Activated naive CD4-positive, alpha-beta T cell (primary cell): ENCODE results near the gene C12orf43.

Source experiments
- DNase-seq, 4 experiments: peaks; one replicate each; lab custom pipeline; 2025; lab: John Stamatoyannopoulos, UW

The C12orf43 gene

GRCh38 chr12:120978296-120979219 lies 37.7 kb downstream of the C12orf43 start, which contains the start of gene HNF1A:
Gene HNF1A, plus strand, starts transcription at chr12:120978543. Its CDS starts 226 bp downstream, at chr12:120978769.
- DNase-seq = no peak

DNA sequence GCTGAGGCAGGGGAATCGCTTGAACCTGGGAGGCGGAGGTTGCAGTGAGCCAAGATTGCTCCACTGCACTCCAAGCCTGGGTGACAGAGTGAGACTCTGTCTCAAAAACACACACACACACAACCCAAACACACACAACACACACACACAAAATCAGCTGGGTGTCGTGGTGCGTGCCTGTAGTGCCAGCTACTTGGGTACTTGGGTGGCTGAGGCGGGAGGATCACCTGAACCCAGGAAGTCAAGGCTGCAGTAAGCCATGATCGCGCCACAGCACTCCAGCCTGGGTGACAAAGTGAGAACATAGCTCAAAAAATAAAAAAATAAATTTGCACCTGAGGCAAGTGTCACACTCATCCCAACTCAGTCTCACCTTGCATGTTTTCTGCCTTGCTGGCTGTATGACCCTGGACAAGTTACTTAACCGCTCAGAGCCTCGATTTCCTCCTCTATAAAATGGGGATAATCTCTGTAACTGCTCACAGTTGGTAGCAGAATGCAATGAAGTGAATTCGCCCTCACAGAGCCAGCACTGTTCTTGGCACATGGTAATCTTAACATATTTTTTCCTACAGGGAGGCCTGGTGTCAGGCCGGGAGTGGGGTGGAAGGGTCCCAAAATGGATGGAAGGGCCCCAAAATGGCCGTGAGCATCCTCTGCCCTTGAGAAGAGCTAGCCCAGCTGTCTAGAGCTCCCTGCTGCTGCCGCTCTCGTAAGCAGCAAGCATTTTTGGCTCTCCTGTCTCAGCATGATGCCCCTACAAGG lies 38.6 kb downstream of the C12orf43 start:
- DNase-seq = no peak

DNA sequence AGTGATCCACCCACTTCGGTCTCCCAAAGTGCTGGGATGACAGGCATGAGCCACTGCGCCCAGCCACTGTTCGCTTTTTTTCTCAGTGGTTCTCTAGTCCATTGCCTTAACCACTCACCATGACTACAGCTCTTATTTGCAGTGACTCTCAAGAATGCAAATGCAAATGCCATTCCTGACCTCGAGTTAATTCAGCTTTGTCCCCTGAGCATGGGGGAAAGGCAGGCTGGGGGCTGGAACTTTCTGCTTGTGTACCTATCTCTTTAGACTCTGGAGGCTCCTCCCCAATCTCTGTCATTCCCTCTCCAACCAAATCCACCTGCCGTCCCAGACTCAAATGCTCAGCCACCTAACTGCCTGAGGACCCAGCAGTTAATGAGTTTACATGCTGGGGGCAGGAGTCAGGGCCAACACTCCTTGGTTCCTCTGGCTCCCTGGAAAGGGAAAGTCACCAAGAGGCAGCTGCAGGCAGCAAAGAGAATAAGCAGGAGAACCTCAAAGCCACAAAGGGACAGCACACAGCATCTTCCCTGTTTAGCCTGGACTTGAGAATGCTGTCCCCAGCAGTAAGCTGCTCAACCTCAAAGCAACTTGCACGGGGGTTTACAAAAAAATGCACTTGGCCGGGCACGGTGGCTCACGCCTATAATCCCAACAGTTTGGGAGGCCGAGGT lies 43.3 kb downstream of the C12orf43 start:
- DNase-seq = no peak

DNA sequence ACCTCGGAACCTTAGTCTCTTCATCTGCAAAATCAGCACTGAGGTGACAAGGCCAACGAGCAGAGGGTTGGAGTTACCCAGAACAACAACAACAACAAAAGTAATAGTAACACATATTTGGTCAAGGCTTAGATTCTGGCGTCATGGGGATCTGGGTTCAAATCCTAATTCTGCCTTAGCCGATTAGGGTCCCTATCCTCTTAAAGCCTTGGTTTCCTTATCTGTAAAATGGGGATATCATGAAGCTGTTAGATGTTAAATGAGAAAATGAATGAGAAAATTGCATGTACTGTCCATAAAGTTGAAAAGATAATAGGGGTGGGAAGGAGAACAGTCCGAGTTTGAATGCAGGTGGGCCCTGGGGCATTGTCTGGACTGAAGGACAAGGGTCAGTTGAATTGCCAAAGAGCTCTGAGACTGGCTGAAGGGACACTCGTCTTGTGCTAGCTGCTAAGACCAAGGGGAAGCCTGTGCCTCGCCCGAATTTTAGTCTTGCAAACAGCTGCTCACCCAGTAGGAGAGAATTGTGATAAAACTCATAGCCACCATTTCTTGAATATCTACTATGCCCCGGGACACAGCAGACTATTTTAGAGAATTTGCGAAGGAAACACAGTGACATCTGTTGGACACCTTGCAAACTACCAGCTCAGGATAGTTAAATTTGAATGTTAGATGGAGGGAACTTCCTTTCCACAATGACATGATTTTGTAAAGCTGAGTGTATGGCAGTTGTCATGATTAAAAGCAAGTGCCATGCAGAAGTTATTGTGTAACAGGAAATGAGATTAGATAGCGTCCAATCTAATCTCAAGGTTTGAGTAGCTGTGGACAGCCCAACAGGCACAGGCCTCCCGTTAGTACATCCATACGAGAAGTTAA lies 44.7 kb downstream of the C12orf43 start:
- no peak for DNase-seq

GRCh38 chr12:120970310-120970709 lies 46.0 kb downstream of the C12orf43 start:
- DNase-seq = no peak

DNA sequence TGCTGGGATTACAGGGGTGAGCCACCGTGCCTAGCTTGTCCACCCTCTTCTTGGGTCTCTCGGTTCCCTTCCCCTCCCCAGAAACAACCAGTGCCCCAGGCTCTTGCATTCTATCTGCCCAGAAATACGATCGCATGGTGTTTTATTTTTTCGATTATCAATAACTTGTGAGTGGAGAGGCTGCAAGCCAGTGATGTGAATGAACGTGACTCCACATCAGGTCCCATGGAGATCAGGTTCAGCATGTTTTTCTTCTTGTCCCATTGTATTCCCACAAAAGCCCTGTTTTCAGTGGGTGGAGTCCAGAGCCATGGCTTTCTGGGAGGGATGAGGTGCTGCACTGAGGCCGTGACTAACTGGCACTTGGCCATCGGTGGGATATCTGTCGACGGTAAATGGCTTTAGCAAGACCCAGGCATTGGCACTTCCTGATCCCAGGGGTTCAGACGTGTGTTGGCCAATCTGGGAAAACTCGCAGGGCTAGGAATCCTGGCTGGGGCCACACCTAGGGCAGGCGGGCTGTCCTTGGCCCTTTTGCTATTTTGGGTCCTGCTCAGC lies 50.7 kb downstream of the C12orf43 start:
- DNase-seq = no peak

DNA sequence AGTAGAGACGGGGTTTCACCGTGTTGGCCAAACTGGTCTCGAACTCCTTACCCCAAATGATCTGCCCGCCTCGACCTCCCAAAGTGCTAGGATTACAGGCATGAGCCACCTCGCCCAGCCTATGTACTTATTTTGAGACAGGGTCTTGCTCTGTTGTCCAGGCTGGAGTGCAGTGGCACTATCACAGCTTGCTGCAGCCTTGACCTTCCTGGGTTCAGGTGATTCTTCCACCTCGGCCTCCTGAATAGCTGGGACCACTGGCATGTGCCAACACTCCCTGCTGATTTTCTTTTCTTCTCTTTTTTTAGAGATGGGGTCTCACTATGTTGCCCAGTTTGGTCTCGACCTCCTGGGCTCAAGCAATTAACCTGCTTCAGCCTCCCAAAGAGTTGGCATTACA lies 52.0 kb downstream of the C12orf43 start:
- DNase-seq = no peak

DNA sequence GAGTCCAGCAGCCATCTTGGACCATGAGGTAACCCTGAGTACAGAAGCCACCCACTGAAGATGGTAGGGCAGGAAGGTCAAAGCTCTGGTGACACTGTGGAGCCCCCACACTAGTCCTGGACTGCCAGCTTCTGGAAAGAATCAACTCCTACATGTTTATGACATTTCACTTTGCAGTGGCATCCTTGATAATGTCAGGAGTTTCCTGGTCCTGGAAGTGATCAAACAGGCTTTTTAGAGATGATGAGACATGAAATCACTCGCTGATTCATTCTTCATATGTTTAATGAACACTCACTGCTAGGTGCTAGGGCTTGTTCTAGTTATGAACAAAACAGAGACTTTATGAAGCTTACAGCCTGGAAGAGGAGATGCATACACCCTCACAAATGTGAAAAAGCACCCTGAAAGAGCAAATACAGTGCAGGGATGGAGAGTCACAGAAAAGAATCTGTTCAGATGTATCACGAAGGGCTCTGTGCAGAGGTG lies 53.7 kb downstream of the C12orf43 start:
- no peak for DNase-seq

- DNase-seq = no peak
Measured at GRCh38 chr12:120961604-120962531, 54.4 kb downstream of the C12orf43 start.

GRCh38 chr12:120960657-120961056 lies 55.6 kb downstream of the C12orf43 start:
- no peak for DNase-seq

- no peak for DNase-seq
Measured at GRCh38 chr12:120959111-120959878, 57.0 kb downstream of the C12orf43 start.

- no peak for DNase-seq
Measured at GRCh38 chr12:120956579-120957300, 59.5 kb downstream of the C12orf43 start.

- DNase-seq = no peak
Measured at GRCh38 chr12:120955232-120955631, 61.1 kb downstream of the C12orf43 start.

DNA sequence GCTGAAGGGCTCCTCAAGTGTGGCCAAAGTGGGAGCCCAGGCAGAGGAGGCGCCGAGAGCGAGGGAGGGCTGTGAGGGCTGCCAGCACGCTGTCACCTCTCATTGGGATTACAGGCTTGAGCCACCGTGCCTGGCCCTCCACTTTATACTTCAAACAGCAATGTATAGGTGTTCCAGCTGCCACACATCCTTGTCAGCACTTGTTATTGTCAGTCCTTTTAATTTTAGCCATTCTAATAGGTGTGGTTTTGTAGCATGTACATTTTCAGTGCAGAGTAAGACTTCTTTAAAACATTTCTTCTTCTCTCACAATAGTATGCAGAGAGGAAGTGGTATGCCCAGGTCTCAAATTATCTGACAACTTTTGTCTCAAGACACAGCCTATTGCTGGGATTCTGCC lies 65.5 kb downstream of the C12orf43 start:
- DNase-seq = no peak
